Fibroblast of gingiva (primary cell): ENCODE results near the gene CAB39.
"Not testable (repeated sequence)": the region's sequence is repeated elsewhere in the genome, so short reads cannot be mapped to it uniquely, and the experiment has no call there.

Experiments
- DNase-seq: peaks from one replicate; pipeline ENCODE4 v3.0.0-alpha.2; 2011; ENCODE audit warnings: low read depth

Gene CAB39

DNA sequence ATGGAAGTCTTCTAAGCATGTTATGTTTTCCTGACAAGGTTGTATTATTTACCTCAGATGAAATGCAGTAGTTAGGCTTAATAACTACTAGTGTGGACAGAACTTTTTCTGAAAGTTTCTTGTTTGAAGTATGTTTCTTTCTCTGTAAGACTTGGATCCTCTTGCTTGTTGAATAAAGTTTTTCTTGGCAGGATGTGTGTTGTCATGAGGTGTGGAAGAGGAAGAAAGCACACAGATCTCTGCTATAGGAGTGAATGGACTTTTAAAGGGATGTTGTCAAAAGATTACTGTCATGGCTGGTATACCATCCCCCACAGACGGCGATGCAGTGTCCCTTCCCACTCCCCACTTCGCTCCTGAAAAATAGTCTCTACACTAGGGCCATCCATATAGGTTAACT lies 2.6 kb downstream of the CAB39 start:
- no peak for DNase-seq

DNA sequence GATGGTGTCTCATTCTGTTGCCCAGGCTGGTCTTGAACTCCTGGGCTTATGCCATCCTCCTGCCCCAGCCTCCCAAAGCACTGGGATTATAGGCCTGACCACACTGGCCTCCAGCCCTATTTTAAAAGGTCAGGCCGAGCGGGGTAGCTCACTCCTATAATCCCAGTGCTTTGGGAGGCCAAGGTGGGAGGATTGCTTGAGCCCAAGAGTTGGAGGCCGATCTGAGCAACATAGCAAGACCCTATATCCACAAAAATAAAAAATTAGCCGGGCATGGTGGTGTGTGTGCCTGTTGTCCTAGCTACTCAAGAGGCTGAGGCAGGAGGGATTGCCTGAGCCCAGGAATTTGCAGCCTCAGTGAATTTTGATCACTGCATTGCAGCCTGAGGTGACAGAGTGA lies 3.9 kb downstream of the CAB39 start:
- no peak for DNase-seq

DNA sequence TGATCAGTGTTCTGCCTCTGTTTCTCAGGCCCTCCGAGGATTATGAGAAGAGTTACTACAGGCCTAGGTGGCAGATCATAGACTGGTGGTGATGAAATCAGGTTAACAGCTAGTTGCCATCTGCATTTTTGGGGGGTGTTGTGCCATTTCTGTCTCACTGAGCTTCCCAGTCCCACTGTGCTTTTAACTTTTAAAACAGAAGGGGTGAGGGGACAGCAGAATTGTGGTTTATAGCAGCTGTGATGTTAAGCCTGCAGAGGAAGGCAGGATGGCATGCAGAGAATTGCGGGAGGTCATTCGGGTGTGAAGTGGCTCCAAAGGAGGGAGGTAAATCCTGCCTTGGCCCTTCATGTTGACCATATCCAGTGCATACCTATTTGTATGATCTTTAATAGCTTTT lies 5.0 kb downstream of the CAB39 start:
- no peak for DNase-seq

DNA sequence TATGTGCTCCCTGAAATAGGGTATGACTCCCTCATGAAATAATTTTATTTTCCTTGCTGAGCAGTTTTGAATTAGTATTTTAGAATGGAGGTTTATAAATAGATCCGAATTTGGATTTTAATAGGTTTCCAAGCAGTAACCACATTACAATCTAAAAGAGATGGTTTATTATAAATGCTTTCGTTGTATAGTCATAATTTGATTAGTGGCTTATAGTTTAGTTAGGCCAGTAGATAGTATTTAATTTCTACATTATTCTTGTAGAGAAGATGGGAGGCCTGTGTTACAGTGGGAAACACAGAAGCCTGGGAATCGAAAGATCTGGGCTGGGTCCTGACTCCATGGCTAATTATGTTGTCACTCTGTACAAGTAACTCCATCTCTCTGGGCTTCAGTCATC lies 6.7 kb downstream of the CAB39 start:
- no peak for DNase-seq

DNA sequence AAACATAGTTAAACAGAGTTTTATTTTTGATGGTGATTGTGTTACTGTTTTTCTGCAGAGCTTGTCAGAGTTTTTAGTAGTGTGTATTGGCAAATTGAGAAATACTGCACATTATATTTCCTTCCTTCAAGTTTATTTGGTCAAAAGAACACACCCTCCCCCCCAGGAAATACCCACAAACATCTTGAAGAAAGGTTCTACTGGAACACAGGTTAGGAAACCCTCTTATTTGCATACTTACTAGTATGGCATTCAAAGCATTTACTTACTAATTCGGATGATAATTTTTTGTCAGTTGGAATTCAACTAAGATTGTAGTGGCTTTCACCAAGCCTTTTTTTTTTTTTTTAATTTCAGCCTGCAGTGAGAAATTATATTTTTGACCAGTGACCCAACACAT lies 9.1 kb downstream of the CAB39 start:
- no peak for DNase-seq

DNA sequence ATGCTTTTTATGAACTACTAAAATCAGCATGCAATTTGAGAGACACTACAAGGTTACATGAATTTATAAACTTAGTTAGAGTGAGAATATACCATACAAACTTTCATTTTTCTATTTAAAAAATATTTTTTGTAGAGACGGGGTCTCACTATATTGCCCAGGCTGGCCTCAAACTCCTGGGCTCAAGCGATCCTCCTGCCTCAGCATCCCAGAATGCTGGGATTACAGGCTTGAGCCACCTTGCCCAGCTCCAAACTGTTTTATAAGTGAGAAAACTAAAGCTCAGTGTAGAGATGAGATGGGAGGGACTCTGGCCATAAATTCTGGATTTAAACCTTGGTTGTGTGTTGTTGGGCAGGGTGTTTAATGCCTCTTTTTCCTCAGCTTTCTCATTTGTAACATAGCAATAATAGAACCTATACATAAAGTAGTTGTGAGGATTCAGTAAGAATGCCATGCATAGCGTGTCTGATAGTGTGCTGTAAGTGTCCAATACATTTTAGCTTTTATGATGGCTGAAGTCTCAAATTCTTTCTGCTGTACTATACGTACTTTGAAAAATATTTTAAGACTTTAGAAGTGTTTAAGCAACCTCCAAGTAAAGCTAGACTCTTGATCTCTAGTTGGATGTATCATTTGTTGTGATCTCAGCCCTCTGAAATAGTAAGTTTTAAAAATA lies 9.7 kb downstream of the CAB39 start:
- DNase-seq = no peak

DNA sequence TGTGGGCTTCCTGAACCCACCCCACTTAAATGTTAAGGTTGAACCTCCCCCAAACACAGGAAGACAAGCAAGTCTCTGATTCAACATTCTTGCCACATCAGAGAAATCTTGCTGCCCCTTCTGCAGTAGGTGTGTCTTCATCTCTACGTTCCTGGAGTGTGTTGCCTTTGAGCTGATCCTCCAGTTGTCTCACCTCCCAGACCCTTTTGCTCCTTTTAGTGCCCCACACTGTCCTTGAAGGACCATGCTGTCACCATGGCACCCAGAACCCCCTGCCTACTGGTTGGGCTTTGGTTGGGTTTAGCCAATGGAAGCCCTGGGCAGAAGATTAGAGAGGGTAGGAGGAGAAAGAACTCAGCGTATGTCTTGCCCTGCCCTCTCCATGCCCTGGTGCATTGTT lies 10.7 kb downstream of the CAB39 start:
- no peak for DNase-seq

DNA sequence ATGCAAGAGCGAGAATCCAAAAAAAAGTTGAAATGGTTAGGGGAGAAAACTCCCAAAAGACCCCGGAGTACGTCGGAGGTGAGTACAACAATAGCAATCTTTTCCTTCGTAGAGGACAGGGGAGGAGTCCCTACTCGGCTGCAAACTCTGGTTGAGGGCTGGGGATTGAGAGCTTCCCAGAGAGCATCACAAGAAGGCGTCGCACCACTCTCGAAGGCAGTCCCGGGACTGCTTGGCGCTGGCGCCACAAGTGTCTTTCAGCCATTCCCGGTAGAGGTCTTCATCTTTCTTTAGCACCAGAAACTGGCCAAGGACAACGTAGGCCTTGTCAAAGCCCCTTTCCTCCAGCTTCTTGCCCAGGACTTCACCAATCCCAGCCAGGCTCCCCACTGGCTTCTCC lies 12.3 kb downstream of the CAB39 start:
- not testable (repeated sequence) for DNase-seq

DNA sequence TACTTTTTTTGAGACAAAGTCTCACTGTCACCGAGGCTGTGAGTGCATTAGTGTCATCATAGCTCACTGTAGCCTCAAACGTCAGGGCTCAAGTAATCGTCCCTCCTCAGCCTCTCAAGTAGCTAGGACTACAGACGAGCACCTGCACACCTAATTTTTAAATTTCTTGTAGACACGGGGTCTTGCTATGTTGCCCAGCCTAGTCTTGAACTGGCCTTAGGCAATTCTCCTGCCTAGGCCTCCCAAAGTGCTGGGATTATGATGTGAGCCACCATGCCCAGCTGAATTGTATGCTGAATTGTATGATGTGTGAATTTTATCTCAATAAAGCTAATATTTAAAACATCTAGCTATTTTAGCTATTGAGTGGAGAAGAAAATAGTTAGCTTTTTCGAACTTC lies 18.9 kb downstream of the CAB39 start:
- no peak for DNase-seq

DNA sequence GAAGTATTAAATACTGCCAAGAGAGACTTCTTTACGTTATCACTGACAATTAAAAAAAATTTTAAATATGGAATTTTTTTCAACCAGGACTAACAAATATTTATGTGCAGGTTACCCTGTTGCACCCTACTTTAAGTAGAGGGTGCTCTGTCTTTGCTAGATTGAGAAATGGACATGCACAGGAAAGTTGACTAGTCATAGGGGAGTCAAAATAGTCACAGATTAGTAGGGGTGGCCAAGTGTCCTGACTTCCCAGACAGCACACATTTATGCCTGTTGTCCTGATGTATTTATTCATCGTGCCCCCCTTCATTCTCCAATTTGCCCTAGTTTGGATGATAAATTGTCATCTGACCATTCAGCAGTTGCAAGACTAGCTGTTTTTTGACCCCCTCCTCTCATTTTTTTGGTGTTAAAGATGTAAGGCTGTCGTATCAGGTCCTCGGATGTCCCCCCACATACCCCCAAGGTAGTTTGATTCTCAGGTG lies 20.3 kb downstream of the CAB39 start:
- no peak for DNase-seq

DNA sequence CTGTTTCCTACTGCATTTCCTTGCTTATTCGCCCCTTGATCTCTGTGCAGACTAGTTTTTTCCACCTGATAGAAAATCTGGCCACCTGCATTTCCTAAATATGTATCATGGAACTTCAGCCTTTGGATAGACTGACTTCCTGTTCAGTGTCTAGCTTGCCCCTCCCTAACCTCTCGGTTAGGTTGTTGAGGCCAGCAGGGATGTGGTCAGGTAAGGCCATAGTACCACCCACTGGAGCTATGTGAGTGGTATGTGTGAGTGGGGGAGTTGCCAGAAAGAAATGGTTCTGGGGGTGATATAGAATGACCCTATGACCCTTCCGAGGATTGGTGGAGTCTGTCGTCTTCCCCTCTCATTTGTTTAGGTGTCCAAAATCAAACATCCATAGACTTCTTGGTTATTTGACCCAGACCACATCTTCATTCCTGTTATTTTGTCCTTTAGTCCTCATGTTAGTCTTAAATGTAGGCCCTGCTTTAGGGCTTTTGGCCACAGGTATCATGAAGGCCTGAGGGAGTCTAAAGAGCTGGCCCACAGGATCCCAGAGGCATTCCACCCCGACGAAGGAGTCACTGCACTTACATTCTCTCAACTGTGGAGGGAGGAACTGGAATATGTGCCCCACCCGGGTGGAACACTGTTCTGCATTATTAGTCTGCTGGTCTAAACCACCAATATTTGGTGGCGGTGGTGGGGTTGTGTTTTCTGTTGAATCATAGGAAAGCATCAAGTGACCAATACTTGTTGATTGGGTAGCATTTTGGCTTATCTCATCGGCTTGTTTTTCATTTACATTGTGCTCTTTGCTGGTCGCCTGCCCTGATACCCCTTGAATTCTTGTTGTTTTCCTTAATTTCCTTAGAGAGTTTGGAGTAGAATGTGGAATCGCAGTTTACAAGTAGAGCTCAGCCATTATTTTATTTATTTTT lies 21.9 kb downstream of the CAB39 start:
- DNase-seq = no peak

DNA sequence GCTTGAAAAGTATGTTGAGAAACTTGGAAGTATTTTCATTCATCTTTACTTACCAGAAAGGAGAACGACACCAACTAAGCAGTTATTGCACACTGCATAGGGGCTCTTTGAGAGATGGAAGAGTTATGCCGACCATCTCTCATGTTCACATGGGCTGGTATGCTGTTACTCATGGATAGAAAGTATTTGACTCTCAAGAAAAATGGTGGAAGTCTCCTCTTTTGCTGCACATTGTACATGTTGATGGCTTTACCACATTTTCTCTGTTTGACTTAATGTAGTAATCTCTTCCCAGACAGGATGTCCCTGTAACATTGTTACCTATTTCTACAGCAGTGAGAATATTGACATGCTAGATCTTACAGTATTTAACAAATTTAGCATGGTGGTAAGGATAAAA lies 23.2 kb downstream of the CAB39 start:
- no peak for DNase-seq

DNA sequence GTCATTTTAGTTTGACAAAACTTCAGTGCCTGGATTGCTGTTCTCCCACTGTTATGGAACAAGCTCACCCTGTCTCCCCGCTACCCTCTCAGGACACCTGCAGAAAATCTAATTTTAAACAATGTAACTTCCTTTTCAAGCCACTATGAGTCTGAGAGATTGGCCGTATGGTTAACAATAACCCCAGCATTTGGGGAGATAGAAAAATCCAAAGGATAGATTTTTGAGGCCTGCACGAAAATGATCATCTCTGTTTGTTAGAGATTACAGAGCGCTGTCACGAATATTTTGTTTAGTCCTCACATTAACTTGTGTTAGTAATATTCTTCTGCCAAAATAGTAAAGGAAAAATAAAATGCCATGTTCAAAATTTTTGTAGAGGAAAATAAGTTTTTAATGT lies 24.7 kb downstream of the CAB39 start:
- DNase-seq = no peak

DNA sequence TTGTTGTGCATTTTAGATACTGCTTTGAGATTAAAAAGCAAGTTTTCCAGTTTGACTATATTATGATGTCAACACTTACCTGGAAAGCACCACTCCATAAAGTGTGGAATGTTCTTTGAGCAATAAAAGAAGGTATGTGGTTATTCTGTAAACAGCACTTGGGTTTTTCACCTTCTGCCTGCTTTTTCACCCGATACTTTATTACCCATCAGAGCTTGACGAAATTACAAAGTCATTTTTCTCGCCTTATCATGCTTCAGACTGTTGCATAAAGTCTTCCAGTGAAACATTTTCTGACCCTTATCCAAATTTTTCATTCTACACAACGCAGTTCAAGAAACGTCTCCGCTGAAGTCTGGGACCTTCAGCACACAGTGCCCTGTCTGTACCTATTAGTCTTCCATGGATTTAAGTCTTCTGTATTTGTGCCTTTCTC lies 25.2 kb downstream of the CAB39 start:
- no peak for DNase-seq

DNA sequence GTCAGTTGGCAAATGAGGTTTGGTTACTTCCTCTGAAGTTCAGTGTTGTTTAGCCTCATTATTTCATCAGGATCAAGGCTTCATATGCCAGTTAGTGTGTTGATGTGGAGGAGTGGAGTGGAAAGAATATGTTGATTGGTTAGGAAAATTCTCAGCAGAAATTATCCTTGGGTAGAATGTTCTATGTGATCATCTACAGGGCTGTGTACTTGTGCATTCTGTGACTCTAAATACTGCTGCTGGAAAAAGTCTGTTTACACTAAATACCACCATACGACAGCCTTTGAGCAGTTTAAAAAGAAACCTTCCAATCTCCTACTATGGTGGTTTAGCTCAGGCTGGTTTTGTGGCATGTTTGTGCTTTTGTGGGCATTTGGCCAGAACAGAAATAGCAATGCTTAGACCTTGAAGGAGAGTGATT lies 25.8 kb downstream of the CAB39 start:
- no peak for DNase-seq

DNA sequence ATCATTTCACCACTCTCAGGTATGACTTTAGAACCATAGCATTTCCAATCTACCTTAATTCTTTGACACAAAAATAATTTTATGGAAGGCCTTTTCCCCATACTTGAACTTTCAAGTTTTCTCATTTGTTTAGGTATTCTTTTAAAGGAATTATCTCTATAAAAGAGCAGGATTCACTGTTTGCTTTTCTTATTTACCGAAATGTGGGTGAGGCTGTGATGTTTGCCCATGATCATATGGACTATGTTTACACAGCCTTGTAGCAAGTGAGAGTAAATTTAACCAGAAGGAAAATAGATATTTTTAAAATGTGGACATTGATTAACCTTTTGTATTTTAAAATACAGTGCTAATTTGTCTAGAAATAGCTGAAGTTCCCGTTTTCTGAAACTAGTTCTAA lies 26.3 kb downstream of the CAB39 start:
- DNase-seq = no peak

DNA sequence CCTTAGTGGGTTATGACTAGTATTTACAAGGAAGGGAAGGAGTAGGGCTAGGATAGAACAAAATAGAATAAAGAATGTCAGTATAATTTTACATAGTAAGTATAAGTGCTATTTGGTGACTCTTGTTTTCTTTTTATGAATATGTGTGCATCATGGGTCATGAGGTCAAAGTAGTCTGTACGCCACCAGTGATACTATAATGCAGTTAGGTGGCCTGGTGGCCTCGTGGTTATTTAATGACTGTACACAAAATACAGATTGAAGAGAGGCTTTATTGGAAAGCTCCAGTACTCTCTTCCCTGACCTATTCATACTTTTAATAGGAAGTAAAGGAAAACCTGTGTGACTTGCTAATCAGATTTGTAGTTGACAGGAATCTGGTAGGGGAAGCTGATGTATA lies 27.3 kb downstream of the CAB39 start:
- no peak for DNase-seq

DNA sequence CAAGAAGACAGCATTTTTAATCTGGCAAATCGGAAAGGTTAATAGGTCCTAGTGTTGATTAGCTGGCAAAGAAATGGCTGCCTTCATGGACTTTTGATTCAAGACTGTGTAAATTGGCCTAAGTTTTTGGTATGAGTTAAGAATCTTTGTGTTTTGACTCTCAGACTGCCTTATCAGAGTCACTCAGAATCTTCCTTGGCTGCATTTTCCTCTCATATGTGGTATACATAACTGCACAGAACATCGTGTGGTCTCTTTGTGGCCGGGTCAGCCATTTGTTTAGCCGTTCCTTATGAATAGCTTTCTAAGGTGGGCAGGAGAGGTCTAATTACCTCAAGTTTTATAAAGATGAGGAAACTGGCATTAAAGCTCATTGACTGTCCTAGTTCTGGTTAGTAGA lies 30.1 kb downstream of the CAB39 start:
- DNase-seq = no peak

DNA sequence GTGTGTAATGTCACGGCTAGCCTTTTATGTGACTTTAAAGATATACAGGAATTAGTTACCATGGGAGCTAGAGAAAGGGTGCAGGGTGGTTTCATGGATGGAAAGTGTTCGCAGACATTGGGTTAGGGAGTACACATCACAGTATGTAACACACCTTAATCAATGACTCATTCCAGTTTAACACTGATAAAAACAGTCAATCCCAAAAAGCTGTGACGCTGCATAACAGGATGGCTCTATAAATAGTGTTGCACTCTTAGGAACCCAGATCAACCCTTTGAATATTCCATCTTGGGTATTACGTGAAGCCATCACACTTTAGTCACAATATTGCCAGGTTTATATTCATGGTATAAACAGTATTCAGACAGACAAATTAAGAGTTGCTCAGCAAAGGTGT lies 33.6 kb downstream of the CAB39 start:
- no peak for DNase-seq

DNA sequence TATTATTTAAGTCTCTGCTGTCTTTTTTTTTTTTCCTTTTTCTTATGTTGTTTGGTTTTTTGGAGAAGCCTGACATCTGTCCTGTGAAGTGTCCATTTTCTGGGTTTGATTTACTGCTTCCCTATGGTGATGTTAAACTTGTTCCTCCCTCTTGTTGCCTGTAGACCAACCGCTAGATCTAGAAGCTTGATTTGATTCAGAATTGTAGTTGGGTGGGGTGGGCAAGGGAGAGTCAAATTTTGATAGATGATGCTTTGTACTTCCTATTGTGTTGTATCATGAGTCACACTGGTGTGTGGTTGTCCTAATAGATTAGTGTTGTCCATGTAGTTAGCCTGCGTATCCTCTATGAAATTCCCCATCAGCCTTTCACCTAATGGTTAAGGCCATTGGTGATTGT lies 35.4 kb downstream of the CAB39 start:
- DNase-seq = no peak

DNA sequence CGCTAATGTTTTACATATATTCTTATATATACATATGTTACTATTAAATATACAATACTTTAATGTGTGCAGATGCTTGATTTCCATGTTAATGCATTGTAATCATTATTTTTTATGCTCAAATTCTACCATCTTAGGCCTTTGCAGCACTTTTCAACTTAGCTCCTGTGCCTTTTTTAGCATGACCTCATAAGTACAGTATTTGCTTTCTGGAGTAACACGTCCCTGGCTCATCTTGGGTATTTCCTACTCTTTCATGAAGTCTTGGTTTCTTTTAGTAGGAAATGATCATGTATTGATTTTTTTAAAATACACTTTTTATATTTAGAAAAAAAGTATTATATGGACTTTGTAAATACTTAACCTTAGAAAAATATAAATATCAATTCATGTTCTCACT lies 36.5 kb downstream of the CAB39 start:
- DNase-seq = no peak

DNA sequence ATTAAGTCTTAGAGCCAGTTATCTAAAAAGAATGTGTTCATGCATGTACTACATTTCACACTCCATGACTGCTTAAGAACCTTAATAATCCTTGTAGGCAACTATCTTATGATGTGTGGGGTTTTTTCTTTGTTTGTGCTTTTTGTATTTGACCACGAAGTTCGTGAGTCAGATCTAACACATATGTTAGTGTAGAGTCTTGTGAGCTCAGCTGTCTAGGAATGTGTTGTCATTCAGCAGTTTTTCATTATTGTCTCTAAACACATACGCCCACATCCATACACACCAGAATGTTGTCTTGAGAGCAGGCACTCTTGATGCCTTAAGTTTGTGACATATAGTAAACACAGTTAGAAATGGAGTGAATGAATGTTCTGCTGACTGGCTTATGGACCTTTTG lies 38.4 kb downstream of the CAB39 start:
- peak; percentile 54 for DNase-seq

DNA sequence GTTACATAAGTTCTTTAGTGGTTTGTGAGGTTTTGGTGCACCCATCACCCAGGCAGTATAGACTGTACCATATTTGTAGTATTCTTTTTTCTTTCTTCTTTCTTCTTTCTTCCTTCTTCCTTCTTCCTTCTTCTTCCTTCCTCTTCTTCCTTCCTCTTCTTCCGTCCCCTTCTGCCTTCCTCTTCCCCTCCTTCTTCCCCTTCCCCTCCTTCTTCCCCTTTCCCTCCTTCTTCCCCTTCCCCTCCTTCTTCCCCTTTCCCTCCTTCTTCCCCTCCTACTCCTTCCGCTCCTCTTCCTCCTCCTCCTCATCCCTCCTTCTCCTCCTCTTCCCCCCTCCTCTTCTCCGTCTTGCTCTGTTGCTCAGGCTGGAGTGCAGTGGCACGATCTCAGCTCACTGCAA lies 41.6 kb downstream of the CAB39 start:
- DNase-seq = no peak
